HL-60 (cell line): ENCODE measurements around the gene CHST11.
"Not testable (repeated sequence)": the region's sequence is repeated elsewhere in the genome, so short reads cannot be mapped to it uniquely, and the experiment has no call there.

Experiments
- DNase-seq, 2 experiments: peaks; one replicate each; pipeline ENCODE4 v3.0.0-alpha.2; 2010 to 2020; ENCODE audit warnings: low read depth in 1 of 2, low spot score in 1 of 2
- H3K27ac ChIP-seq: fragments of 250-450 bp; sonication (Bioruptor Pico); replicated peaks from 2 replicates; pipeline ENCODE4 v1.5.1; 2020; ENCODE audit warnings: mild to moderate bottlenecking, moderate library complexity
- H3K27me3 ChIP-seq: fragments of 250-450 bp; sonication (Bioruptor Pico); 2 replicates; pipeline ENCODE4 v1.5.1; 2021; ENCODE audit warnings: mild to moderate bottlenecking, moderate library complexity; ENCODE audit not compliant: insufficient read depth, poor library complexity, severe bottlenecking
- H3K4me3 ChIP-seq: replicated peaks from 2 replicates; pipeline ENCODE4 v1.5.1; 2011; ENCODE audit warnings: mild to moderate bottlenecking, control low read depth, low read length; ENCODE audit not compliant: insufficient read depth
- CTCF ChIP-seq: IDR thresholded peaks from one replicate; pipeline ENCODE4 v1.5.1; 2011; ENCODE audit warnings: low read length, control low read depth, inconsistent platforms; ENCODE audit not compliant: insufficient read depth
- GABPA ChIP-seq: IDR thresholded peaks from 2 replicates; pipeline ENCODE4 v1.6.1; 2012; ENCODE audit warnings: low read depth
- POLR2AphosphoS5 ChIP-seq: IDR thresholded peaks from 2 replicates; pipeline ENCODE4 v1.6.1; 2012; ENCODE audit warnings: low read depth
- SPI1 ChIP-seq: IDR thresholded peaks from 2 replicates; pipeline ENCODE4 v1.6.1; 2012; ENCODE audit warnings: low read depth, mild to moderate bottlenecking, borderline replicate concordance
- TF ChIP-seq, protein P1 (sequence below): IDR thresholded peaks from 2 replicates; pipeline ENCODE4 v1.6.1; 2012; ENCODE audit warnings: low read depth; ENCODE audit not compliant: insufficient replicate concordance

CHST11 gene

GRCh38 chr12:104526751-104527150 lies 70.0 kb downstream of the CHST11 start:
- no peak overlapping the region for H3K4me3 ChIP-seq
- H3K27me3 ChIP-seq: no peaks in the 10 kb centered on the region
- no peak overlapping the region for H3K27ac ChIP-seq
- TF ChIP-seq GABPA: no peak
- no peak for TF ChIP-seq POLR2AphosphoS5
- no peak for TF ChIP-seq SPI1
- TF ChIP-seq CTCF: no peak
- TF ChIP-seq, protein P1, sequence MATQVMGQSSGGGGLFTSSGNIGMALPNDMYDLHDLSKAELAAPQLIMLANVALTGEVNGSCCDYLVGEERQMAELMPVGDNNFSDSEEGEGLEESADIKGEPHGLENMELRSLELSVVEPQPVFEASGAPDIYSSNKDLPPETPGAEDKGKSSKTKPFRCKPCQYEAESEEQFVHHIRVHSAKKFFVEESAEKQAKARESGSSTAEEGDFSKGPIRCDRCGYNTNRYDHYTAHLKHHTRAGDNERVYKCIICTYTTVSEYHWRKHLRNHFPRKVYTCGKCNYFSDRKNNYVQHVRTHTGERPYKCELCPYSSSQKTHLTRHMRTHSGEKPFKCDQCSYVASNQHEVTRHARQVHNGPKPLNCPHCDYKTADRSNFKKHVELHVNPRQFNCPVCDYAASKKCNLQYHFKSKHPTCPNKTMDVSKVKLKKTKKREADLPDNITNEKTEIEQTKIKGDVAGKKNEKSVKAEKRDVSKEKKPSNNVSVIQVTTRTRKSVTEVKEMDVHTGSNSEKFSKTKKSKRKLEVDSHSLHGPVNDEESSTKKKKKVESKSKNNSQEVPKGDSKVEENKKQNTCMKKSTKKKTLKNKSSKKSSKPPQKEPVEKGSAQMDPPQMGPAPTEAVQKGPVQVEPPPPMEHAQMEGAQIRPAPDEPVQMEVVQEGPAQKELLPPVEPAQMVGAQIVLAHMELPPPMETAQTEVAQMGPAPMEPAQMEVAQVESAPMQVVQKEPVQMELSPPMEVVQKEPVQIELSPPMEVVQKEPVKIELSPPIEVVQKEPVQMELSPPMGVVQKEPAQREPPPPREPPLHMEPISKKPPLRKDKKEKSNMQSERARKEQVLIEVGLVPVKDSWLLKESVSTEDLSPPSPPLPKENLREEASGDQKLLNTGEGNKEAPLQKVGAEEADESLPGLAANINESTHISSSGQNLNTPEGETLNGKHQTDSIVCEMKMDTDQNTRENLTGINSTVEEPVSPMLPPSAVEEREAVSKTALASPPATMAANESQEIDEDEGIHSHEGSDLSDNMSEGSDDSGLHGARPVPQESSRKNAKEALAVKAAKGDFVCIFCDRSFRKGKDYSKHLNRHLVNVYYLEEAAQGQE: no peak
- no peak for DNase-seq

DNA sequence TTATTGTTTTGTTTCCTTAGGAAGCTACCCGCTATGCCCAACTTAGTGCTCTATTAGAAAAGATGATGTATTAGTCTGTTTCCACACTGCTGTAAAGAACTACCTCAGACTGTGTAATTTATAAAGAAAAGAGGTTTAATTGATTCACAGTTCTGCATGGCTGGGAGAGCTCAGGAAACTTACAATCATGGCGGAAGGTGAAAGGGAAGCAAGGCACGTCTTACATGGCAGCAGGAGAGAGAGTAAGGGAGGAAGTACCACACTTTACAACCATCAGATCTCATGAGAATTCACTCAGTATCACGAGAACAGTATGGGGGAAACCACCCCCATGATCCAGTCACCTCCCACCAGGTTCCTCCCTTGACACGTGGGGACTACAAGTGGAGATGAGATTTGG lies 70.9 kb downstream of the CHST11 start:
- not testable (repeated sequence) for H3K27ac ChIP-seq, H3K4me3 ChIP-seq, H3K27me3 ChIP-seq, DNase-seq

DNA sequence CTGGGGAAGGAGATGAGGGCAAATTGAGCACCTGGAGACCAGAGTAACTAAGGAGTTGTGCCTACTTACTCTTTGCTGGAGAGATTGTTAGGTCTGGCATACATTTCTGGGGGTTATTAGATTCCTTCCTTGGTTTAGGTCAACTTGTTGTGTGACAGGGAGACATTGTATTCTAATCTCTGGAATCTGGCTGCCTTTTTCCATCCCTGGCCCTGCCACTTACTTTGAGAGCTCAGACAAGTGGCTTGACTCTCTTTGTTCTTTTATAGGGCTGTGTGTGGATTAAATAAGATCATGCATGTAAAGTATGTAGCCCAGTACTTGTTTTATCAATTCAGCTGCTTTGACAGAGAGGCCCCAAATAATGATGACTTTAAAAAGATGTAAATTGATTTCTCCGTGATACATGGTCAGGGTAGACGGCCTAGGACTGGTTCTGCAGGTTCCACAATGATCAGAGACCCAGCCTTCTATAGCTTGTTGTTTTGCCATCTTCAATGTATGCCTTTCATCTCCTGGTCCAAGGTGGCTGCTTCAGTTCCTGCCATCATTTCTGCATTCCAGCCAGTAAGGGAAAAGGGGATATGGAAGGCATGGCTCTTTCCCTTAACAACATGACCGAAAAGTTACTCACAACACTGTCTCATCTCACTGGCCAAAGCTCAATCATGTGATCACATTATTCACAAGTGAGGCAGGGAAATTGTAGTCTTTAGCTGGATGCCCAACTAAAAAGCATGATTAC lies 72.6 kb downstream of the CHST11 start:
- no peak for TF ChIP-seq GABPA
- TF ChIP-seq SPI1: no peak
- TF ChIP-seq POLR2AphosphoS5: no peak
- TF ChIP-seq CTCF: no peak
- TF ChIP-seq, protein P1: no peak
- DNase-seq: no peak
- Histone ChIP-seq H3K27me3 (no peaks in the 10 kb centered on the region), H3K4me3 (no peak overlapping the region), H3K27ac (no peak overlapping the region)

DNA sequence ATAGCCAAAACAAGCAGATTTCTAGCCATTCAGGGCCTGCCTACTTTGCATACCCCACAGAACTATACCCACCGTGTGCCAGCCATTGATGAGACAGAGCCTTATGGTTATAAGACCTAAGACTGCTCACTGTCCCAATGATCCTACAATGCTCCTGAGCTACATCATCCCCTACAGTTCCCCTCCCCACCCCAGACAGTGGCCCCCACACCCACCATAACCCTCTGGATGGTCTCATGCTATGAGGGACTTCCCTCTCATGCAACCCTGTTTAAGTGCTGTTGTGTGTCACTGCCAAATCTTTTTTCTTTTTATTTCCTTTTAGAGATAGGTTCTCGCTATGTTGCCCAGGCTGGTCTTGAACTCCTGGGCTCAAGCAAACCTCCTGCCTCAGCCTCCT lies 75.9 kb downstream of the CHST11 start:
- Histone ChIP-seq H3K4me3 (no peak overlapping the region), H3K27me3 (no peaks in the 10 kb centered on the region), H3K27ac (no peak overlapping the region; the same call in 1 of the 2 replicates)
- no peak for DNase-seq
- TF ChIP-seq POLR2AphosphoS5: no peak
- no peak for TF ChIP-seq SPI1
- TF ChIP-seq, protein P1: no peak
- TF ChIP-seq GABPA: no peak
- TF ChIP-seq CTCF: no peak
